ENCODE data around the gene INSR. TPM values are rescaled to one million over a fixed set of nuclear protein-coding genes. Genes with fewer than 3 reads are reported as not detected.
A peak's percentile ranks its signal among the peaks of the same experiment; 100 is the strongest.

Gene INSR
- total RNA-seq, 2 donors from 2014 or later: 58.7 to 62.2 TPM

DNA sequence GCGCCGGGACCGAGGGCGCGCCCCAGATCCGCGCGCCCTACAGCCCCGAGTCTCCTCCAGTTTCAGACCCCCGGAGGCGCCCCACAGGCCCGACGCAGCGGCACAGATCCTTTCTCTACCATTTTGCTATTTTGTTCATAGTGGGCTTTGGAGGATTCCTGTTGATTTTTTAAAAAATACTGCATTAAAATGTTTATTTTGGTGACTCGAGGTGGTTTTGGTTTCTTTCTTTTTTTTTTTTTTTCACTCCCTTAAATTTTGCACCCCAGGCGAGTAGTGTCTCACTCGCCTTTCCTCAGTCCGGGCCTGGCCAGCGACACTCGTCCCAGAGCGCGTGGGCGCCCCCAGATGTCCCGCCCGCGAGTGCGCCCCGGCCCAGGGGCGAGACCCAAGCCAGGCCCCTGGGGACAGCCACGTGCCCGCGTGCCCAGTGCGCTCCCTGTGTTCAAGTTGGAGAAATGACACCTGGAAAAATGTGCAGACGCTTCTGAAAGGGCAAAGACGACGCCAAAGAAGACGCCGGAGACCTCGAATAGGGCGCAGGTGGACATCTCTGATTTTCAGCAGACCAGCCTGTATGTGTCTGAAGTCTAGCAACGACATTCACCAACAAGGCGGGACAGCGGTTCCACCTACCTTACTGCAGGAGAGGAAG is 471 bp upstream of the INSR start:
- Histone ChIP-seq H3K27me3 (no peaks in the 10 kb centered on the region), H3K9ac (ENCODE audit: low read depth in 2 of 2, low read length in 2 of 2) (peak overlapping the region; percentile 57 to 68), H3K4me3 (peak overlapping the region; percentile 96), H3K36me3 (no peaks in the 10 kb centered on the region), H3K9me3 (no peaks in the 10 kb centered on the region), H3K4me1 (peaks cover 7% of the 10 kb centered on the region), H3K27ac (peak overlapping the region; percentile 71)
- intact Hi-C loops (cut with DNase I): loop anchor here (5.0 kb wide), 1 partner anchor 97 kb away; no protein-coding TSS in a partner anchor
- TF ChIP-seq, protein P1, sequence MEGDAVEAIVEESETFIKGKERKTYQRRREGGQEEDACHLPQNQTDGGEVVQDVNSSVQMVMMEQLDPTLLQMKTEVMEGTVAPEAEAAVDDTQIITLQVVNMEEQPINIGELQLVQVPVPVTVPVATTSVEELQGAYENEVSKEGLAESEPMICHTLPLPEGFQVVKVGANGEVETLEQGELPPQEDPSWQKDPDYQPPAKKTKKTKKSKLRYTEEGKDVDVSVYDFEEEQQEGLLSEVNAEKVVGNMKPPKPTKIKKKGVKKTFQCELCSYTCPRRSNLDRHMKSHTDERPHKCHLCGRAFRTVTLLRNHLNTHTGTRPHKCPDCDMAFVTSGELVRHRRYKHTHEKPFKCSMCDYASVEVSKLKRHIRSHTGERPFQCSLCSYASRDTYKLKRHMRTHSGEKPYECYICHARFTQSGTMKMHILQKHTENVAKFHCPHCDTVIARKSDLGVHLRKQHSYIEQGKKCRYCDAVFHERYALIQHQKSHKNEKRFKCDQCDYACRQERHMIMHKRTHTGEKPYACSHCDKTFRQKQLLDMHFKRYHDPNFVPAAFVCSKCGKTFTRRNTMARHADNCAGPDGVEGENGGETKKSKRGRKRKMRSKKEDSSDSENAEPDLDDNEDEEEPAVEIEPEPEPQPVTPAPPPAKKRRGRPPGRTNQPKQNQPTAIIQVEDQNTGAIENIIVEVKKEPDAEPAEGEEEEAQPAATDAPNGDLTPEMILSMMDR (IDR thresholded peaks at IDR 0.05): no peak
- DNase-seq: peak; percentile 79

DNA sequence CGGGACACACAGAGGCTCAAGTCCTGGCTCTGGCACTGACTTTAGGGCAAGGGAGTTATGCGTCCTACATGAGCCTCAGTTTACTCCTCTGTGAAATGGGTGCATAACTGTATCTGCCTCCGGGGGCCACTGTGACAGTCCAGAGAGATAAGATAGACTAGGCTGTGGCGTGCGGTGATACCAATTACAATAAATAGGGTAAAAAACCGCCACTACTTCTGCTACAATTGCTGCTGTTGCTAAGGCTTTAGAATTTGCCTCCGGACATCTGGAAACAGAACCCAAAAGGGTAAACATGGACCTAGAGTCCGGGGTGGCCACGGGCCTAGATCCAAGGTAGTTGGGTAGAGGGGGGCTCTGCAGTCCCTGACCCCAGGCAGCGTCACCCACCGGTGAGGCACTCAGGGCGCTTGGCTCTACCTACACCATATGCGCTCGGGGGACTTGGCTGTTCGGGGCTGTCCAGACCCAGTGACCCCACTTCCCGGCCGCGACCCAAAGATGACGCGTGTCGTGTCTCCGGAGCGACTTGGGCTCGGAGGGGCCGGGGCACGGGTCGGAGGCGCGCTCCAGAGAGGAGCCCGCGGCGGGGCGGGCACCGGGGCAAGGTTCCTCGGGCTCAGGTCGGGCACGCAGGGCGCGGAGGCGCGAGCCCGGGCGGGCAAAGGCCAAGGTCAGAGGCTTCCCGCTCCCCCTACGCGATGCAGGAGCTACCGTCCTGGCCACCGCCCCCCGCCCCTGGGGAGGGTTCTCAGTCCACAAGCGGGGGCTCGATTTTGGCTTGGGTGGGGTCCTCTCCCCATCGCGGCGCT is 1.1 kb downstream of the INSR start:
- H3K27ac ChIP-seq: peak overlapping the region; percentile 83
- peaks cover 7% of the 10 kb centered on the region for H3K4me1 ChIP-seq
- intact Hi-C loops (cut with DNase I): loop anchor here (5.0 kb wide), 1 partner anchor 96 kb away; no protein-coding TSS in a partner anchor
- peak; percentile 74 for DNase-seq
- TF ChIP-seq, protein P1 (IDR thresholded peaks at IDR 0.05): no peak
- peak overlapping the region; percentile 96 for H3K4me3 ChIP-seq
- H3K27me3 ChIP-seq: no peaks in the 10 kb centered on the region
- no peaks in the 10 kb centered on the region for H3K36me3 ChIP-seq
- peak overlapping the region; percentile 73 to 94 for H3K9ac ChIP-seq (ENCODE audit: low read depth in 2 of 2, low read length in 2 of 2)
- H3K9me3 ChIP-seq: no peaks in the 10 kb centered on the region

DNA sequence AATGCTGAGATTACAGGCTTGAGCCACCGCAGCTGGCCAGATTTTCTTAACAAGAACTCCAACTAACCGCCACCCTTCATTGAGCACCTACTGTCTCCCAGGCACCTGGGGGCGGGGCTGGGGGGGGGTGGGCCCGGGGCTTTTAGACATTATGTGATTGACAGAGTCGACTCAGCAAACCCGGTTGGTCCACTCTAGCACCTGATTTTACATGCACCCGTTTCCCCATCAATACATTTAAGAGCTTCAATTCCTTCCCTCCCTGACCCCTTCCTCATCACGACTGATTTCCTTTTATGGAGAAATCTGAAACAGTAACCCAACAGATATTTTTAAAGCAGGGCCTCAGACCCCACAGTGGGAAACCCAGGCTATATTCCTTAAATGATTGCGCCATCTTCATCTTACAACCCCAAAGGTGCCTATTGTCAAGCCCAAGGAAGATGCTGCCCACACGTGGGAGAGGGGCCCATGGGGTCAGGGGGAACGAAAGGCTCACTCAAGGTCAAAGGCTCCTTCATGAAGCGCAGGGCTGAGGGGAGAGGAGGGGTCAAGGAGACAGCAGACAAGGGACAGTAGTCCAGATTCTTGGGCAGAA is 1.8 kb downstream of the INSR start:
- DNase-seq: no peak
- Histone ChIP-seq H3K4me1 (peaks cover 7% of the 10 kb centered on the region), H3K9ac (ENCODE audit: low read depth in 2 of 2, low read length in 2 of 2) (peak overlapping the region; percentile 73 to 94), H3K36me3 (no peaks in the 10 kb centered on the region), H3K4me3 (peak overlapping the region; percentile 96), H3K27me3 (no peaks in the 10 kb centered on the region), H3K27ac (no peak overlapping the region), H3K9me3 (no peaks in the 10 kb centered on the region)
- TF ChIP-seq, protein P1 (IDR thresholded peaks at IDR 0.05): no peak
- intact Hi-C loops (cut with DNase I): loop anchor here (5.0 kb wide), 1 partner anchor 95 kb away; no protein-coding TSS in a partner anchor

DNA sequence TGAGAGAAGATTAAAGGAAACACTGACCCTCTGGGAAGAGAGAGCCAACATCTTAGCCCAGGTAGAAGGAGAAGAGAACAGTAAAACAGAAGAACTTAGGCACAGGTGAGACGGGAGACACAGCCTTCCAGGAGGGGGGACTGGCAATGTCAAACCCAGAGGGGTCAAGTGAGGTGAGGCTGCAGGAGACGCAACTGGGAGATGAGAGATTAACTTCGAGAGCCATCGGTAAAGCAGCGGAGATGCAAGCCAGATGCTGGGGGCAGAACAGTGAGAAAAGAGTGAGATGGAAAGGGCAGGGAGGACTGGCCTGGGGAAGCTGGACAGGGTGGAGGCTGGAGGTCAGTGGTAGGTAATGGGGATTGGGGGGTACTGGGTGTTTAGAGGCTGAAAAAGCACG is 5.2 kb downstream of the INSR start:
- no peaks in the 10 kb centered on the region for H3K9me3 ChIP-seq
- TF ChIP-seq, protein P1 (IDR thresholded peaks at IDR 0.05): no peak
- H3K27ac ChIP-seq: no peak overlapping the region
- no peak for DNase-seq
- H3K36me3 ChIP-seq: no peaks in the 10 kb centered on the region
- H3K27me3 ChIP-seq: no peaks in the 10 kb centered on the region
- intact Hi-C loops (cut with DNase I): no loop called here
- H3K4me1 ChIP-seq: no peaks in the 10 kb centered on the region
- no peak overlapping the region for H3K4me3 ChIP-seq
- no peak overlapping the region for H3K9ac ChIP-seq (ENCODE audit: low read depth in 2 of 2, low read length in 2 of 2)

DNA sequence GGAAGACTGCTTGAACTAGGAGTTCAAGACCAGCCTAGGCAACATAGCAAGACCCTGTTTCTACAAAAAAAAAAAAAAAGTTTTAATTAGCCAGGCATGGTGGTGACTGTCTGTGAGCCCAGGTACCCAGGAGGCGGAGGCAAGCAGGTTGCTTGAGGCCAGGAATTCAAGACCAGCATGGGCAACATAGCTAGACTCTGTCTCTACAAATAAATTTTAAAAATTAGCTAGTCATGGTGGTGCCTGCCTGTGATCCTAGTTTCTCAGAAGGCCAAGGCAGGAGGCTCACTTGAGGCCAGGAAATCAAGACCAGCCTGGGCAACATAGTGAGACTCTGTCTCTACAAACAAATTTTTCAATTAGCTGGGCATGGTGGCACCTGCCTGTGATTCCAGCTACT is 6.1 kb downstream of the INSR start:
- DNase-seq: no peak
- intact Hi-C loops (cut with DNase I): no loop called here
- H3K9ac ChIP-seq (ENCODE audit: low read depth in 2 of 2, low read length in 2 of 2): no peak overlapping the region
- H3K9me3 ChIP-seq: no peaks in the 10 kb centered on the region
- no peak overlapping the region for H3K4me3 ChIP-seq
- no peaks in the 10 kb centered on the region for H3K4me1 ChIP-seq
- H3K27me3 ChIP-seq: no peaks in the 10 kb centered on the region
- H3K27ac ChIP-seq: no peak overlapping the region
- no peaks in the 10 kb centered on the region for H3K36me3 ChIP-seq
- TF ChIP-seq, protein P1 (IDR thresholded peaks at IDR 0.05): no peak

All from colonic mucosa (tissue), 4 donors.